Hepatocyte (in vitro differentiated cells): Measurements from ENCODE around the gene ITM2C. TPM values are rescaled to one million over a fixed set of nuclear protein-coding genes. Genes with fewer than 3 reads are reported as not detected.

ENCODE experiments used
- DNase-seq: peaks from one replicate; pipeline ENCODE4 v3.0.0-alpha.2; 2016; ENCODE audit warnings: low spot score
- H2AFZ ChIP-seq: fragments of 200-600 bp; sonication (generic); 2 replicates; pipeline ENCODE4 v1.6.0; 2016; ENCODE audit warnings: antibody characterized with exemption, mild to moderate bottlenecking
- H3K27ac ChIP-seq: fragments of 200-600 bp; sonication (generic); 2 replicates; pipeline ENCODE4 v1.5.1; 2016; ENCODE audit warnings: mild to moderate bottlenecking
- H3K27me3 ChIP-seq: fragments of 200-600 bp; sonication (generic); 2 replicates; pipeline ENCODE4 v1.6.1; 2016
- H3K36me3 ChIP-seq: fragments of 200-600 bp; sonication (generic); replicated peaks from 2 replicates; pipeline ENCODE4 v1.5.1; 2016; ENCODE audit warnings: low read depth; ENCODE audit not compliant: insufficient read depth
- H3K4me1 ChIP-seq: fragments of 200-600 bp; sonication (generic); 2 replicates; pipeline ENCODE4 v1.5.1; 2016; ENCODE audit warnings: mild to moderate bottlenecking, moderate library complexity; ENCODE audit not compliant: insufficient read depth
- H3K4me2 ChIP-seq: fragments of 200-600 bp; sonication (generic); 2 replicates; pipeline ENCODE4 v1.6.0; 2016
- H3K4me3 ChIP-seq: fragments of 200-600 bp; sonication (generic); 2 replicates; pipeline ENCODE4 v1.5.1; 2016; ENCODE audit warnings: mild to moderate bottlenecking
- H3K79me2 ChIP-seq: fragments of 200-600 bp; sonication (generic); 2 replicates; pipeline ENCODE4 v1.6.0; 2017; ENCODE audit warnings: mild to moderate bottlenecking
- H3K9me2 ChIP-seq: fragments of 200-600 bp; sonication (generic); replicated peaks from 2 replicates; pipeline ENCODE4 v1.6.0; 2017; ENCODE audit warnings: mild to moderate bottlenecking; ENCODE audit not compliant: insufficient read depth
- H3K9me3 ChIP-seq: fragments of 200-600 bp; sonication (generic); 2 replicates; pipeline ENCODE4 v1.5.1; 2016; ENCODE audit warnings: low read depth, mild to moderate bottlenecking
- H4K20me1 ChIP-seq: fragments of 200-600 bp; sonication (generic); 2 replicates; pipeline ENCODE4 v1.6.0; 2016; ENCODE audit warnings: mild to moderate bottlenecking; ENCODE audit not compliant: insufficient read depth, poor library complexity, severe bottlenecking
- CTCF ChIP-seq: fragments of 200-600 bp; sonication (generic); IDR thresholded peaks from 2 replicates; pipeline ENCODE4 v1.5.1; 2016; ENCODE audit warnings: antibody characterized with exemption, mild to moderate bottlenecking; ENCODE audit not compliant: poor library complexity
- EZH2 ChIP-seq: fragments of 200-600 bp; sonication (generic); IDR thresholded peaks from 2 replicates; pipeline ENCODE4 v1.6.1; 2016; ENCODE audit warnings: antibody characterized with exemption, mild to moderate bottlenecking, borderline replicate concordance
- EZH2phosphoT487 ChIP-seq: fragments of 200-600 bp; sonication (generic); IDR thresholded peaks from one replicate; pipeline ENCODE4 v1.6.1; 2018; ENCODE audit warnings: antibody characterized with exemption, mild to moderate bottlenecking, low read depth, moderate library complexity; ENCODE audit not compliant: unreplicated experiment, severe bottlenecking
- WGBS: methylation state at CpG from one replicate; pipeline ENCODE4 v1.1.6; 2016; ENCODE audit warnings: low lambda C conversion rate; ENCODE audit errors: missing lambda C conversion rate; 5-methylcytosine and 5-hydroxymethylcytosine counted together
- polyA plus RNA-seq: library from polyadenylated mRNA; unstranded; fragments of >200 nt; fragmentation: Nextera tagmentation; extraction: Ambion mirVana; gene quantifications from 2 replicates; pipeline ENCODE4 v1.2.1, GENCODE V29; 2016
- total RNA-seq: library from RNA; depleted of rRNA; stranded (reverse); fragments of >200 nt; gene quantifications from 2 replicates; pipeline ENCODE4 v1.2.3, GENCODE V29; 2014

The ITM2C gene
- total and polyA plus RNA-seq, 2 experiments from 2014 or later = 485 to 537 TPM

GRCh38 chr2:230868947-230869913, 4.5 kb downstream of the ITM2C start:
- Histone ChIP-seq H2AFZ (no peak overlapping the region), H3K36me3 (no peaks in the 10 kb centered on the region), H3K4me2 (peak overlapping the region; percentile 91), H4K20me1 (peaks cover 33% of the 10 kb centered on the region), H3K27me3 (no peaks in the 10 kb centered on the region), H3K27ac (peak overlapping the region; percentile 97), H3K4me3 (no peak overlapping the region), H3K79me2 (peaks cover 88% of the 10 kb centered on the region), H3K9me2 (no peaks in the 10 kb centered on the region), H3K9me3 (no peaks in the 10 kb centered on the region), H3K4me1 (peaks cover 66% of the 10 kb centered on the region)
- 33% methylated on average over 19 of the region's 19 CpGs for WGBS
- no peak for TF ChIP-seq EZH2
- no peak for TF ChIP-seq CTCF
- no peak for TF ChIP-seq EZH2phosphoT487
- DNase-seq = peak; percentile 48

- H3K9me3 ChIP-seq = no peaks in the 10 kb centered on the region
- peak overlapping the region; percentile 97 for H3K27ac ChIP-seq
- no peaks in the 10 kb centered on the region for H3K9me2 ChIP-seq
- WGBS = 59% methylated on average over 11 of the region's 11 CpGs
- H3K4me1 ChIP-seq = peaks cover 66% of the 10 kb centered on the region
- peak overlapping the region; percentile 91 for H3K4me2 ChIP-seq
- peaks cover 95% of the 10 kb centered on the region for H3K79me2 ChIP-seq
- no peak for DNase-seq
- no peak overlapping the region for H3K4me3 ChIP-seq
- H3K27me3 ChIP-seq = no peaks in the 10 kb centered on the region
- no peak overlapping the region for H2AFZ ChIP-seq
- TF ChIP-seq CTCF = no peak
- no peak for TF ChIP-seq EZH2
- TF ChIP-seq EZH2phosphoT487 = no peak
- H3K36me3 ChIP-seq = no peaks in the 10 kb centered on the region
- H4K20me1 ChIP-seq = peaks cover 33% of the 10 kb centered on the region
Observed at GRCh38 chr2:230869914-230870543, 5.3 kb downstream of the ITM2C start.

GRCh38 chr2:230870544-230871360, 6.0 kb downstream of the ITM2C start:
- Histone ChIP-seq H3K79me2 (peaks cover 89% of the 10 kb centered on the region), H3K4me1 (peaks cover 66% of the 10 kb centered on the region), H3K4me3 (no peak overlapping the region), H3K9me2 (no peaks in the 10 kb centered on the region), H3K36me3 (no peaks in the 10 kb centered on the region), H2AFZ (no peak overlapping the region), H3K27me3 (no peaks in the 10 kb centered on the region), H3K4me2 (peak overlapping the region; percentile 91), H3K27ac (peak overlapping the region; percentile 97), H4K20me1 (peaks cover 33% of the 10 kb centered on the region), H3K9me3 (no peaks in the 10 kb centered on the region)
- WGBS = 21% methylated on average over 18 of the region's 18 CpGs
- DNase-seq = peak; percentile 75
- no peak for TF ChIP-seq EZH2
- no peak for TF ChIP-seq EZH2phosphoT487
- no peak for TF ChIP-seq CTCF
